Superior temporal gyrus (tissue), 1 donor: ENCODE measurements around the gene C20orf173.
A peak's percentile ranks its signal among the peaks of the same experiment; 100 is the strongest.

ENCODE experiments used
- DNase-seq: peaks from one replicate; pipeline ENCODE4 v3.0.0-alpha.2; 2016; ENCODE audit errors: extremely low spot score

The C20orf173 gene

GRCh38 chr20:35529552-35529951, at the start of gene C20orf173:
C20orf173 (minus strand) TSS chr20:35529652; CDS start chr20:35529373, 279 bp downstream.
- DNase-seq: no peak

DNA sequence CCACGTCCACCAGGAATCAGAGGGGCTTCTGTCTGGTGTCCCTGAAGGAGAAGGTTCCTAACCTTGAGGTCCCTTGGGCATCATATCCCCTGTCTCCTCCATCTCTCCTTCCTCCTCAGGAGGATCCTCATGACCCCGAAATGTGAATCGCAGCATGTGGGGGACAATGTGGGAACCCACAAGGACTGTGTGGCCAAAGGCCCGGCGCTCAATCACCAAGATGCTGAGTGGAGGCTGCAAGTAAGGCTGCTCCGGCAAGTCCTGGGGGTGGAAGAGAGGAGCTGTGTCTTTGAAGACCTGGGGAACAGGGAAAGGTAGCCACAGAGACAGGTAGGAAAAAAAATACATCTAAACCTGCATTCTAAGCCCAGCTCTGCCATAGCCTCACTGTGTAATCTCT, 49.7 kb upstream of the C20orf173 start:
- no peak for DNase-seq

DNA sequence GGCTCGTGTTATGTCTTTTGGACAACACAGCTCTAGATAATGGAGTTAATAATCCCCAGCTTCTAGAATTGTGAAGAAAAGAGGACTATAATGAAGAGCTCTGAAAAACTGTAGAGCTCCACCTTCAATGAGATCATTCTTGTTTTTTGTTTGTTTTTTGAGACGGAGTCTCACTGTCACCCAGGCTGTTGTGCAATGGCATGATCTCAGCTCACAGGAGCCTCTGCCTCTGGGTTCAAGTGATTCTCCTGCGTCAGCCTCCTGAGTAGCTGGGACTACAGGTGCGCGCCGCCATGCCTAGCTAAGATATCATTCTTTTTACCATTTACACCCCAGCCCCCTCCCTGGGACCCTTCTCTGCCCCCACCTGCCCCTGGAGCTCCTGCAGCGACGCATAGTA, 49.0 kb upstream of the C20orf173 start:
- no peak for DNase-seq

DNA sequence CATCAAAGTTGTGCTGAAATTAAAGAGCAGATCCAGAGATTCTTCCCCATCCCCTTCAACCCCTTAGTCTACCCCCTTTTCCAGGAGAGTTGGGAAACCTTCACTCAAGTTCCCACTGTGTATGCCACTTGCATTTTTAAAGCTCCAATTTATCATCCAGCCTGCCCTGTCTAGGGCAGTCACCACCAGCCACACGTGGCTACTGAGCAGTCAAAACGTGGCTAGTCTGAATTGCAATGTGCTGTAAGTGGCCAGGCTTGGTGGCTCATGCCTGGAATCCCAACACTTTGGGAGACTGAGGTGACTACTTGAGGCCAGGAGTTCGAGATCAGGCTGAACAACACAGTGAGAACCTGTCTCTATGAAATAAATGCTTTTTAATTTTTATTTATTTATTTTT, 47.4 kb upstream of the C20orf173 start:
- no peak for DNase-seq

GRCh38 chr20:35575958-35576357, 46.5 kb upstream of the C20orf173 start:
- no peak for DNase-seq

DNA sequence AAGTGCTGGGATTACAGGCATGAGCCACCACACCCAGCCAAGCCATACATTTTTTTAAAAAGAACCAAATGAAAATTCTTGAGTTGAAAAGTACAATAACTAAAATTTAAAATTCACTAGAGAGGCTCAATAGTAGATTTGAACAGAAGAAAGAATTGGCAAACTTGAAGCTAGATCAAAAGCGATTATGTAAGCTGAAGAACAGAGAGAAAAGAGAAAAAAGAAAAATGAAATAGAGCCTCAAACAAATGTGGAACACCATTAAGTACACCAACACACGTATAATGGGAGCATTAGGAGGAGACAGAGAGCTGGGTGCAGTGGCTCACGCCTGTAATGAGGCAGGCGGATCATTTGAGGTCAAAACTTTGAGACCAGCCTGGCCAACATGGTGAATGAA, 43.4 kb upstream of the C20orf173 start:
- no peak for DNase-seq

DNA sequence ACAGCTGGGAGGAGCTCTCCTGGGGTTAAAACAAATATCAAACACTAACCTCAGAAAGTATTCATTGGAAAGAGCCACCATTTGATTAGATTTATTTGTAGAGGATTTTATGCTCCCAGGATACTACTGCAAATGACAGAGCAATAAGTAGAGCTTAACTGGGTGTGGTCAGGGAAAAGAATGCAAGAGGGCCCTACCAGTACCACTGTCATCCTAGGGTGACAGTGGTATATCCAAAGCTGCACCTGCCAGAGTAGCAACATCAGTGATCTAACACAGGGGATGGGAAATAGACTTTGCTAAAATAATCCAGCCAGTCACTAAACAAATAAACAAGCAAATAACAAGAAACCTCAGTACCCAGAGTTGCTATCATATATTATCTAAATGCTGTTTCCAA, 42.1 kb upstream of the C20orf173 start:
- no peak for DNase-seq

DNA sequence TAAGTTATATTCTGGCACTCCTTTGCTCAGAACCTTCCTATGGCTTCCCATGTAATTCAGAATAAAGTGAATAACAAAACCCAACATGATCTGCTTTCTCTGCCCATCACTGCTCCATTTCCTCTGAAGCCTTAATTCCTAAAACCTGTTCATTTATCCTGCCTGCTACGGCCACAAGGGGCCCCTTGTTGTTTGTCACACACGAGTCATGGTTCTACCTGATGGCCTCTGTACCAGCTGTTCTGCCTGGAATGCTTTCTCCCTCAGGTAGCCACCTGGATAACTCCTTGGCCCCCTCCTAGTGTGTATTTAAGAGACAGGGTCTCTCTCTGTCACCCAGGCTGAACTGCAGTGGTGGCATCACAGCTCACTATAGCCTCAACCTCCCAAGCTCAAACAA, 39.2 kb upstream of the C20orf173 start:
- DNase-seq: no peak

- no peak for DNase-seq
Measured at GRCh38 chr20:35564905-35565304, 35.5 kb upstream of the C20orf173 start.

DNA sequence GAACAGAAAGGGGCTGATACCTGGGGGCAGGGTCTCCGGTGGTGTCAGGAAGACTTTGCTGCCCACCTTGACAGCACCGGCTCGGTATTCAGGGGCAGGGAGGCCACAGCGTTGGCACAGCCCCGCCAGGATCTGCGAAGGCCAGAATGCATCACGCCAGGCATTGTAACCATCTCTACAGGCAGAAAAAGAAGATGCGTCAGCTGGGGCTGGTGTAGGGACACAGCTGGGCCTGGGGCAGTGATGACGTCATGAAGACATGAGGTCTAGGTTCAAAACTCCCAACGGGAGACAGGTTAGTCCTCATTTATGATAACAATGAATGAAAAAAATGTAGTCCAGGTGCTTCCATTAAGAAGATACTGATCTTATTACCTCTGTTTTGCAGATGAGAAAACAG, 34.4 kb upstream of the C20orf173 start:
- DNase-seq: no peak

- no peak for DNase-seq
Measured at GRCh38 chr20:35562541-35563110, 33.2 kb upstream of the C20orf173 start.

- no peak for DNase-seq
Measured at GRCh38 chr20:35561671-35562070, 32.2 kb upstream of the C20orf173 start.

- peak; percentile 33 for DNase-seq
Measured at GRCh38 chr20:35561268-35561667, 31.8 kb upstream of the C20orf173 start.

DNA sequence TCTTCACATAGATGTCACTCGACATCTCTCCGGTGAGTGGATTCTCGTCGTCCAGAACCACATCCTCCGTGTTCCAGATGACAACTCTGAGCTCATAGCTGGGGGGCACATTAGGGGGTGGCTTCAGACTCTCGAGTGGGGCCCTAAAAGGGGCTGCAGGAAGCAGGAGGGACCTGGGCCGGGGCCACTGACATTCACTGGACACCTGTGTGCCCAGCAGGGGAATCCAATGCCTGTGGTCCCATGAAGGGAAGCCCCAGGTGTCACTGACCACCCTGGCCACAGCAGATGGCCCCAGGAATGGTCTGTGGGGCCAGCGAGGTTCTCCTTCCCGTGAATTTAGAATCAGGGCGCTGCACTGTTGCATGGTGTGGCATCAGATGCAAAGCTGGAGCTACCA, 31.1 kb upstream of the C20orf173 start:
- DNase-seq: no peak

DNA sequence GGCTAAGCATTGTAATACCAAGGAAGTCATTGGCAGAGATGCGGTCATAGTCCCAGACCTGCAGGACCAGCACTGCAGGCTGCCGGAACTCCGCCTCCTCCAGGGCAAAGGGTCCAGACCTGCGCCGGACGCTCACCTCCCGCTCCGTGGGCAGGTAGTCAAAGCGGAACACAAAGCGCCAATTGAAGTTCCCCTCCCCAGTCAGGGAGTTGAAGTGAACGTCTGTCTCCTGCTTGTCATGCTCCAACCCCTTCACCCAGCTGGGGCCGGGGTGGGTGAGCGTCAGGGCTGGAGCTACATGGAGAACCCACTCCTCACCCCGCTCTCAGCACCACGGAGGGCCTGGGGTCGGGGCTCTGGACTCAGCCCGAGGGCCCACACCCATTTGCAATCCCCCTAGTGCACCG, 30.7 kb upstream of the C20orf173 start:
- DNase-seq: no peak

GRCh38 chr20:35559042-35559693, 29.7 kb upstream of the C20orf173 start:
- no peak for DNase-seq

GRCh38 chr20:35558451-35558850, 29.0 kb upstream of the C20orf173 start:
- no peak for DNase-seq

DNA sequence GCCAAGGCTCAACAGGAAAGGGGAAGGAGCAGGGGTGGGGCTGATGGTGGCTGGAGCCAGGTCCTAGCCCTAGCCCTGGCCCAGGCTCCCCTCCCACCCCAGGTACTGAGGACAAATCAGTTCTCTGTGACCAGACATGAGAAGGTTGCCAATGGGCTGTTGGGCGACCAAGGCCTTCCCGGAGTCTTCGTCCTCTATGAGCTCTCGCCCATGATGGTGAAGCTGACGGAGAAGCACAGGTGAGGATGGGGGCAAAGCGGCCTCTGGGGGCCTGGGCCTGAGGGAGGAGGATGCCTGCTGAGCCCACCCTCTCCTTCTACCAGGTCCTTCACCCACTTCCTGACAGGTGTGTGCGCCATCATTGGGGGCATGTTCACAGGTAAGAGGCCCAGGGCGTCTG, 27.4 kb upstream of the C20orf173 start:
- no peak for DNase-seq

- no peak for DNase-seq
Measured at GRCh38 chr20:35555951-35556645, 26.6 kb upstream of the C20orf173 start.

GRCh38 chr20:35555461-35555860, 26.0 kb upstream of the C20orf173 start:
- DNase-seq: peak; percentile 19

DNA sequence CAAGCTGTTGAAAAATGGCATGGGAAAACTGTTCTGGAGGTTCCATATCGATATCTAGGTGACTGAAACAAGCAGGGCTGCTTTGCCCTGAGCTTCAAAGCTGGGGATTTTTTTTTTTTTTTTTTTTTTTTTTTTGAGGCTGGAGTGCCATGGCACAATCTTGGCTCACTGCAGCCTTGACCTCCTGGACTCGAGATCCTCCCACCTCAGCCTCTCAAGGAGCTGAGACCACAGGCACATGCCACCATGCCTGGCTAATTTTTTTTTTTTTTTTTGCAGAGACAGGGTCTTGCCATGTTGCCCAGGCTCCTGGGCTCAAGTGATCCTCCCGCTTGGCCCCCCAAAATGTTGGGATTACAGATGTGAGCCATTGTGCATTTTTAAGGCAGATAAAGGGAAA, 23.5 kb upstream of the C20orf173 start:
- DNase-seq: no peak

- DNase-seq: no peak
Measured at GRCh38 chr20:35551503-35551902, 22.1 kb upstream of the C20orf173 start.

GRCh38 chr20:35547329-35547728, 17.9 kb upstream of the C20orf173 start:
- DNase-seq: no peak
